Adrenal gland (tissue), 12 donors: Measurements from ENCODE around the gene MATN1. TPM values are rescaled to one million over a fixed set of nuclear protein-coding genes. Genes with fewer than 3 reads are reported as not detected.
A peak's percentile ranks its signal among the peaks of the same experiment; 100 is the strongest.

Source experiments
- DNase-seq, 7 donors: peaks; one replicate each; pipeline ENCODE4 v3.0.0-alpha.2; 2019 to 2020
- H3K27ac ChIP-seq, 5 donors: fragments of 200-600 bp; sonication (generic) in 4 of 5; 1 replicate in 3 of 5; 2 replicates in 2 of 5; pipeline versions ENCODE4 v1.5.1 to v1.8.0; 2016 to 2020; ENCODE audit warnings: mild to moderate bottlenecking in 1 of 5
- H3K27me3 ChIP-seq: fragments of 200-600 bp; 2 replicates; pipeline ENCODE4 v1.8.0; 2021
- H3K36me3 ChIP-seq, 2 donors: fragments of 200-600 bp; replicated peaks in 1 of 2; 1 replicate in 1 of 2; 2 replicates in 1 of 2; pipeline versions ENCODE4 v1.5.1 to v1.8.0; 2018 to 2022
- H3K4me1 ChIP-seq, 2 donors: fragments of 200-600 bp; replicated peaks in 1 of 2; 1 replicate in 1 of 2; 2 replicates in 1 of 2; pipeline versions ENCODE4 v1.5.1 to v1.8.0; 2018 to 2021
- H3K4me3 ChIP-seq, 4 donors: fragments of 200-600 bp; sonication (generic) in 3 of 4; one replicate each; pipeline ENCODE4 v1.5.1; 2016 to 2018
- H3K9me3 ChIP-seq, 3 donors: fragments of 200-600 bp; sonication (generic) in 1 of 3; replicated peaks in 1 of 3; 1 replicate in 2 of 3; 2 replicates in 1 of 3; pipeline versions ENCODE4 v1.5.1 to v1.8.0; 2016 to 2021
- CTCF ChIP-seq, 6 experiments: fragments of 450-650 bp in 4 of 6; fragments of 200-600 bp in 2 of 6; sonication (generic) in 1 of 6; IDR thresholded peaks; 1 replicate in 5 of 6; 2 replicates in 1 of 6; pipeline versions ENCODE4 v1.5.1 to v1.8.0; 2016 to 2021; ENCODE audit warnings: antibody characterized with exemption in 6 of 6, mild to moderate bottlenecking in 2 of 6, moderate library complexity in 1 of 6
- POLR2A ChIP-seq, 2 donors: fragments of 450-650 bp; IDR thresholded peaks; one replicate each; pipeline ENCODE4 v1.6.1; 2017; ENCODE audit warnings: antibody characterized with exemption in 2 of 2, mild to moderate bottlenecking in 2 of 2, moderate library complexity in 1 of 2
- WGBS, 4 donors: extraction: QIAGEN DNeasy Blood & Tissue Kit in 2 of 4; methylation state at CpG; one replicate each; pipeline versions ENCODE4 v1.1.5 to v1.1.7; 2013 to 2017; 5-methylcytosine and 5-hydroxymethylcytosine counted together
- intact Hi-C, 2 donors: fragments of 100-400 bp; cut with DNase I; formaldehyde crosslinking; loops; one replicate each; pipeline versions ENCODE4 v1.14.1 to v1.15.0; 2022 to 2023
- polyA plus RNA-seq, 3 donors: library from polyadenylated mRNA; stranded (reverse); fragments of 200-250 nt in 2 of 3; fragments of 350-450 nt in 1 of 3; fragmentation: Illumina TruSeq in 1 of 3; extraction: RNeasy Lipid Tissue Mini Kit (QIAGEN cat#74804) in 1 of 3; gene quantifications; one replicate each; pipeline ENCODE4 v1.2.3, GENCODE V29; 2013 to 2014
- total RNA-seq, 9 donors: library from RNA; depleted of rRNA in 4 of 9; stranded (reverse); fragments of >200 nt in 4 of 9; fragments of 120-200 nt in 1 of 9; fragmentation: NEBNext Ultra II Directional in 1 of 9; extraction: Animal tissue kit (Norgen Biotek cat#: 25700) in 1 of 9; gene quantifications; one replicate each; pipeline versions ENCODE4 v1.1.0 to v1.2.4, GENCODE V29; 2013 to 2023
- donor health status: healthy with polysubstance abuse.
- donor health status: Bipolar disorder and iron deficiency.
- donor health status: DM: yes; HTN: yes; CAD: no.
- donor health status: DM: no; HTN: no; CAD: no.
- donor health status: DM: no; HTN: no; CAD: no.
- donor health status: DM: yes; HTN: yes; CAD: no.

Gene MATN1
- total and polyA plus RNA-seq, 12 donors, result 0.05 to 0.55 (median 0.18) TPM; not detected in 6

DNA sequence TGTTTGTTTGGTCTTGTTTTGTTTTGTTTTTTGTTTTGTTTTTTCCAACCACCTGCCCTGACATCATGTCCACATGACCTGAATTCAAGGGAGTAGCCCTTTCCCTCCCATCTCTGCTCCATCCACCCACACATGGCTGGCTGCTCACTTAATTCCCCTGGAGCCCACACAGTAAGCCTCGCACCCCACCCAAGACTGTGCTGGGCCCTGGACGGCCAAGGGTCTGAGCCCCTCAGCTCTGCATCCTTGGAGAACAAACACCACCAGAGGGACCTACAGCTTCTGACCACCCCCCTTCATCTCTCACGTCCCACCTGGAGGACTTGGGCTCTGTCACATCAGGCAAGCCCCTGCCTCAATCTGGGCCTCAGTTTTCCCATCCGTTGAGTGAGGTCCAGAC is 39.1 kb downstream of the MATN1 start:
- intact Hi-C loops, result no loop called here
- H3K27me3 ChIP-seq, result peaks cover 33% of the 10 kb centered on the region
- DNase-seq, result no peak

GRCh38 chr1:30683699-30684098 is 39.7 kb downstream of the MATN1 start:
- H3K27me3 ChIP-seq, result peaks cover 33% of the 10 kb centered on the region
- no peaks in the 10 kb centered on the region for H3K9me3 ChIP-seq
- TF ChIP-seq CTCF (IDR thresholded peaks at IDR 0.05) (no peak), POLR2A (IDR thresholded peaks at IDR 0.05) (no peak)
- no peaks in the 10 kb centered on the region for H3K4me1 ChIP-seq
- DNase-seq, result peak in 1 of 7 donors; percentile 5
- H3K4me3 ChIP-seq, result no peak overlapping the region
- H3K27ac ChIP-seq, result no peak overlapping the region
- H3K36me3 ChIP-seq, result no peaks in the 10 kb centered on the region
- WGBS, 4 donors, result 67 to 84% (median 74%) methylated on average over 5 of the region's 5 CpGs
- intact Hi-C loops, result no loop called here

More for the DNA sequence above, 39.1 kb downstream of the MATN1 start:
- H3K4me1 ChIP-seq, result no peaks in the 10 kb centered on the region
- no peaks in the 10 kb centered on the region for H3K36me3 ChIP-seq
- H3K27ac ChIP-seq, result no peak overlapping the region
- no peaks in the 10 kb centered on the region for H3K9me3 ChIP-seq
- WGBS, 4 donors, result 75 to 88% (median 81%) methylated on average over 4 of the region's 4 CpGs
- H3K4me3 ChIP-seq, result no peak overlapping the region
- TF ChIP-seq CTCF (IDR thresholded peaks at IDR 0.05) (no peak), POLR2A (IDR thresholded peaks at IDR 0.05) (no peak)

DNA sequence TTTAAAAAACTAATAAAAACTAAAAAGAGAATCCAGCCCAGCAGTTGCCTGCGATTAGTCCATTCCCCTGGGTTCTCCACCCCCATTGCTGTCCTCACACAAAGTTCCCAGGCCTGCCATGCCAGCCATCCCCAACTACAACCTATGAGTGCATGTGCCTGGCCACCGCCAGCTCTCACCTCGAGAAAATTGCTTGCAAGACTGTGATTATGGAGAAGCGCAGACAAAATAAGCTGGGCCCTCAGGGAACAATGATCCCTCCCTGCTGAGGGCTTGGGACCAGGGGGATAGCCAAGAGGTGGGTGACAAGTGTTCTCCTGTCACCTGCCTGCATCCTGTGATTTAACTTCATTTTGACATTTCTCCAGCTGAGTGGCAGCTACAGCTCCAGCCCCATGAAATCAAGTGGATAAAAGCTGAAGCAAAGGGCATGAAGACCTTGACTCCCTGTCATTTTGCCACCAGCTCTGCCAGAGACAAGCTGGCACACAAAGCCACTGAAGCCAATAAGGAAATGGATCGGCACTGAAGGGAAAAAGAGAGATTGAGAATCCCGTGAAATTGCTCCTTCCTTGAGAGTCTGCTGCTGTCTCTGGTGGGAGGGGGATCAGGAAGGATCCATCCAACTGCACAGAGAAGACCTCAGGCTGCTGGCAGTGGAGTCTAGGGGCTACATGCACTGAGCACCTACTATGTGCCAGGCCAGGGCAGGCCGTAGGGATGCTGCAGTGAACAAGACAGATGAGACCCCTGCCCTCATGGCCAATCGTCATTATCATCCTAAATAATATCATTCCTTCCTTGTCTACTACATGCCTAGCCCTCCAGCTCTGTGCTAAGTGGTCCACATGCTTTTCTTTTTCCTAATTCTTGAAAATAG is 40.7 kb downstream of the MATN1 start:
- WGBS, 4 donors, result 54 to 67% (median 57%) methylated on average over 8 of the region's 8 CpGs
- Histone ChIP-seq H3K4me3 (no peak overlapping the region), H3K9me3 (no peaks in the 10 kb centered on the region), H3K27me3 (peaks cover 33% of the 10 kb centered on the region), H3K27ac (no peak overlapping the region), H3K4me1 (no peaks in the 10 kb centered on the region), H3K36me3 (no peaks in the 10 kb centered on the region)
- TF ChIP-seq CTCF (IDR thresholded peaks at IDR 0.05) (no peak), POLR2A (IDR thresholded peaks at IDR 0.05) (no peak)
- intact Hi-C loops, result no loop called here
- peak in 1 of 7 donors; percentile 14 for DNase-seq

- no peaks in the 10 kb centered on the region for H3K9me3 ChIP-seq
- H3K36me3 ChIP-seq, result no peaks in the 10 kb centered on the region
- intact Hi-C loops, result no loop called here
- H3K27ac ChIP-seq, result no peak overlapping the region
- no peak overlapping the region for H3K4me3 ChIP-seq
- H3K27me3 ChIP-seq, result peaks cover 38% of the 10 kb centered on the region
- 63 to 74% (median 70%) methylated on average over 3 of the region's 3 CpGs for WGBS, 4 donors
- no peaks in the 10 kb centered on the region for H3K4me1 ChIP-seq
- TF ChIP-seq CTCF (IDR thresholded peaks at IDR 0.05) (no peak), POLR2A (IDR thresholded peaks at IDR 0.05) (no peak)
- no peak for DNase-seq
These were observed 41.6 kb downstream of the MATN1 start for GRCh38 chr1:30681782-30682181.
